ENCODE data around the gene TNN. TPM values are rescaled to one million over a fixed set of nuclear protein-coding genes. Genes with fewer than 3 reads are reported as not detected.

The TNN gene
- total RNA-seq, 1 donor from 2014 or later, result 0.08 TPM

DNA sequence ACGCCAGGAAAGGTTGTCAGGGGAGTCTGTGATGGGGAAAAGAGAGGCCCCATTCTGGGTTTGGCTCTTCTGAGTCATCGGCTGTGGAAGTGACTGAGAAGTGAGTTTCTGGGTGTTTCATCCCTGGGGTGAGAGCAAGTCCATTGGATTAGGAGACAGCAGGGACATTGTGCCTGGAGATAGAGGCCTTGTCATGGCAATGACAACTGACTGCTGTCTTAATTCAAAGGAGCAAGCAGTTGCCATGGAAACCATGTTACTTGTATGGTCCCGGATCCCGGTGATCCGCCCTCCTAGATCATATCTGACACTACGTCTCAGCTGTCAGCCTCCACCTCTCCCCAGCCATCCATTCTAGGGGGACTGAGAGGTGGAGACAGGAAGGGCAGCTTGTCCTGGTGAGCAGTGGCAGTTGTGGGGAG lies 90.5 kb downstream of the TNN start:
- intact Hi-C loops (cut with DNase I), result no loop called here
- DNase-seq (no peak), ATAC-seq (ENCODE audit: poor library complexity) (no peak)

DNA sequence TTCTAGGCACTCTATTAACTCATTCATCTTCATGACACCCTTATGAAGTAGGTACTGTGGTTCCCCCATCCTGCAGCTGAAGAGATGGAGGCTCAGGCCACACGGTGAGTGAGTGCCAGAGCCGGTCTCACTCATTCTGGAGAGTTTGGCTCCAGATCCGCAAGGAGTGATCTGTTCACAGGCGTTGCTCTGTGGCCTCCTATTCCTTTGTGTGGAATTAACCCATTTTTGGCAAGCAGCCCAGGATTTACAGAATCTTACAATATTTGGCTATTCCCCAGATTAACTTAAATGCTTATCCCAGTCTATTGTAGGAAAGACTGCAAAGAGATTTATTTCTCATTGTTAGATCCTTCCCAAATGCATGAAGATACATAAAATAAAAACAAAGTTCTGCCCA lies 95.3 kb downstream of the TNN start:
- intact Hi-C loops (cut with DNase I), result no loop called here
- DNase-seq (no peak), ATAC-seq (ENCODE audit: poor library complexity) (no peak)

DNA sequence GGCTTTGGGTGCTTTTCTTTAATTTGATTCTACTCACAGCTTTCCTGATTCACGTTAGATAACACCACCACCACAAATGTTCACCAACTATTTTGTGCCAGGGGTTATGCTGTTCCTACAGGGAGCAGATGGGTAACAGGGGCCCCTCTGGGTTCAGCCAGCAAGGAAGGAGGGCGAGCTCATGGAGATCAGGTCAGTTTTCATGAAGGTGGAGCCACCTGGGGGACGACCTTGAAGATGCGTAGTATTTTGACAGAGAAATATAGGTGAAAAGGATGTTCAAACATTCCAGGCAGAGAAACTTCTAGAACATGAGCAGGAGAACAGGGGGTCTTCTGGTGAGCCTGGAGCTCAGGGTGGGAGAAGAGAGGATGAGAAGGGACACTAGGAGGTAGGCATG lies 96.1 kb downstream of the TNN start:
- intact Hi-C loops (cut with DNase I), result no loop called here
- ATAC-seq (ENCODE audit: poor library complexity) (no peak), DNase-seq (no peak)

DNA sequence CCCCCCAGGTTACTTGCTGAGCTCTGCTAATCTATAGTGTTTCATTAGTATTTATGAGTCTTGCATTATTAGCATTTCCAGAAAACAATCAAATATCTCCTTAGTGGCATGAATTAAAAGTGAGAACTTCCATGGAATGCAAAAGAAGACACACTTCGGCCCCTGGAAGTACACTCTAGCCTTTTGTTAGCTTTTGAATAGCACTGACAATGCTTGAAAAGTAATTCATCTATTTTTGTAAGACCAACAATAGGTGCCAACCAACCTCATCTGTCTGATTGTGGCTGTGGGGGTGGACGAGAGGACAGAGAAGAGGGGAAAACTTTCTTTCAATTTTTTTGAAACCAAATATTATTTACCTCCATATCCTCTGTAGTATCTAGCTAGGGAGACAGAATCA lies 97.1 kb downstream of the TNN start:
- no peak for ATAC-seq (ENCODE audit: poor library complexity)
- DNase-seq, result no peak
- intact Hi-C loops (cut with DNase I), result no loop called here

DNA sequence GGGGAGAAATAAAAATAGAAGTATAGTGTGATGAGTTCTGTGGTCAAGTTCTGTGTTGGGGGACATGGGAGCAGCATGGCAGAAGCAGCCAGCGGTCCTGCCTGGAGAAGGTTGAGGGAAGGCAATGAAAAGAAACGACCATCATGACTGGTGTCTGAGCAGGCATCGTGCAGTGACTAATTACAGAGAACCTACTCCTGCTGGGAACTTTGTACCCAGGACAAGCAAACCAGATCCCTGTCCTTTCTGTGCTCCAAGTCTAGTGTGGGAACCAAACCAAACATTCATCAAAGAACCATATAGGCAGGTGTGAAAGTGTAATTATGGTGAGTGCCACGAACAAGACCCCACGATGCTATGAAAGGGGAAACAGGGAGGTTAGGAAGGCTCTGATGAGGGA lies 99.1 kb downstream of the TNN start:
- intact Hi-C loops (cut with DNase I), result no loop called here
- DNase-seq (no peak), ATAC-seq (ENCODE audit: poor library complexity) (no peak)

DNA sequence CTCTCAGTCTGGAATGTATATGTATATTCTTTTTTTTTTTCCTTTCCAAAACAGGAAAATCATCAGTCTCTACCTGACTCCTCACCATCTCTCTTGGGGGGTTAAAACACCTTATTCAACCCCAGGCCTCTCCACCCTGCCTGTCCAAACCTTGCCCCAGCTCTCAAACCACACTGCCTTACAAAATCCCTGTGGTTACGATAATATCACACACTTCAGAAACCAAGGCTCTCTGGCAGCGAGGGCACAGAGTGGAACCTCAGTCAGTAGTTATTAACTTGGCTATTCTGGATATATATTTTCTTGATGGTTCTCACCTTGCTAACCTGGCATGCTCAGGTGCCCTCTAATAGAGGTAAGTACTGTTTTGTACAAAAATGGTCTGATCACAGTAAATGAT lies 100.2 kb downstream of the TNN start:
- DNase-seq, result no peak
- ATAC-seq (ENCODE audit: poor library complexity), result no peak
- intact Hi-C loops (cut with DNase I), result no loop called here

DNA sequence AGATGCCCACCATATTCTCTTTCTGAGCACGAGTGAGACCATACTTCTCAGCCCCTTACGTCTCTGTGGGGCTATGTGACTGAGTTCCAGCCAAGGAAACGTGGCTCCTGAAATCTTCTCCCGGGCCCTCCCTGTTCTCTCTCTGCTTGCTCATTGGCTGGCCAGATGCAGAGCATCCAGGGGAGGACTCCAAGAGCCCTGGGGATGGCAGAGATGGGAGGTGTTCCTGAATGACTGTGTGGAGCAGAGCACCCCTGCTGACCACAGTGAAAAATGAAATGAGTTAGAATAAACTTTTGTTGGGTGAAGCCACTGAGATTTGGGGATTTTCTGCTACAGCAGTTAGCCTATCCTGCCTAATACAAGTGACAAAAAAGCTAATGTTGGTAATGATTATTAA lies 101.1 kb downstream of the TNN start:
- intact Hi-C loops (cut with DNase I), result no loop called here
- DNase-seq, result no peak
- no peak for ATAC-seq (ENCODE audit: poor library complexity)

DNA sequence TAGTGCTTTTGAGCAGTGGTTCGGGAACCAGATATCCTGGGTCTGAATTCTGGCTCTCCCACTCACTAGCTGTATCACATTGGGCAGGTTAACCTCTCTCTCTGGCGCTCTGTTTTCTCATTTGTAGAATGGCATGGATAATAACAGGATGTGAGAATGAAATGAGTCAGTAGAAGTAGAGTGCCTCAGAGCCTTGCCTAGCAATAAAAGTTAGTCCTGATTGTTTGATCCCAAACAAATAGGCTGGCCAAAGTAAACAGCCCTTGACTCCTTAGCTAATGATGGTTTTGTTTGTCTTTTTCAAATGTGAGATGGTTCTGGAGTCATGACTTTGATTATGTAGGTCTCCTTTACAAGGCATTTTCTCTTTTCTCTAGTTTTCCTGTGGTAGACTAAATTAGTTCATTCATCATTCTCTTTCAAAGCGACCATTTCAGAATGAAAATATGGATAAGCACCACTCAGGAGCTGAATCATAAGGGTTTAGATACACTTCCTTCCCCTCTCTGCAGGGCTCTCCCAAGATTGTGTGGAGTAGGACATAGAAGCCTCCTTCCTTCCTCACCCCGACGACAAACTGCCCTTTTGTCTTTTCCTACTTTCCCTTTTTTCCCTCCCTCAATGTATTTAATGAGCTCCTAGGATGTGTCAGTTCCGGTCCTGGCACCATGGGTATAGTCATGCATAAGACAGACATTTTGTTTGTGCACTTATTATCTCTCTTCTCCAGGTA lies 101.8 kb downstream of the TNN start:
- ATAC-seq (ENCODE audit: poor library complexity) (no peak), DNase-seq (no peak)
- intact Hi-C loops (cut with DNase I), result no loop called here

DNA sequence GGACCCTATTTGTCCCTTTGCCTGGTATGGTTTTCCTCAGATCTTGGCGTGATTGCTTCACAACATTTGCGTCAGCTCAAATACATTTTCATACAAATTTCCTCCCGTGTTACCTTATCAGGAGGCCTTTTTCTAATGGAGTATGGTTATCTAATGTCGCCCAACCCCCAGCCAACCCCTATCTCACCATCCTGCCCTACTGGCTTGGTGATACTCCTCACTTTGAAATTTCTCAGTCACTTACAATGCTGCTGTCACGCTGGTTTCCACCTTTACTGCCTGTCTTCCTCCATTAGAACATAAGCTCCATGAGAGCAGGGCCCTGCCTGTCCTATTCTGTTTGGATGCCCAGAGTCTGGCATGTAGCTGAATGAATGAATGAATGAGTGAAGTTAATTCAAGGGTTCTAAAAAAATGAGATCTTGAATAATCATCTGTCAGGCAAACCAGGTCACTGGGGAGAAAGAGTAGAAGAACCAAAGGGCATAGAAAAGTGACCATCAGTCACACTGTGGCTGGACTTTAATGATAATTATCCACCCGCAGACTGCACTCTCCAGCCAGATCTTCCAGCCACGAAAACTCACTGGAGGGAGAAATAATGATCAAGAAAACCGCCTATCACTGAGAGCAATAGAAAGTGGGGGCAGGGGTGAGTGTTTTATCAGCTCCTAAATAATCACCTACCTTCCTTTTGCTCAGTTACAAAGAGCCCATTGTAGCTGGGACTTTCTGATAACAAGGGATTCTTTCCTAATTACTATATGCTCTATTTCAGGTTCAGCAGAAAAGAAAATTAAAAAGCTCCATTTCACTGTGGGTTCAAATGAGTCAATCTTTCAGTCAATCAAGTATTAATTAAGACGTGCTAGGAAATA lies 103.6 kb downstream of the TNN start:
- ATAC-seq (ENCODE audit: poor library complexity), result no peak
- intact Hi-C loops (cut with DNase I), result no loop called here
- no peak for DNase-seq

DNA sequence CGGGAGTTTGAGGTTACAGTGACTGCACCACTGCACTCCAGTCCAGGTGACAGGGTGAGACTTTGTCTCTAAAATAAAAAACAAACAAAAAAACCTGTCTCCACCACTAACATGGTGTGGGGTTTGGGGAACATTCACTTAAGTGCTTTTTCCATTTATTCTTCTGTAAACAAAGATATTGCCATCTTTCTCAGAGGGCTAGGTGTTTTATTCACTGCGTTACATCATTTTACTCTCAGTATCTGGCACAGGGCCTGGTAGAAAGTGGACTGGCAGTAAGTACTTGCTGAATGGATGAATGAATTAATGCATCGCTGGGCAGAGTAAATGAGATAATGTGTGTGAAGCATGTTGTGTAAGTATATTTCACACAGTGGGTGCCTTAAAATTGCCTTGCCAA lies 104.9 kb downstream of the TNN start:
- no peak for DNase-seq
- intact Hi-C loops (cut with DNase I), result no loop called here
- ATAC-seq (ENCODE audit: poor library complexity), result no peak

DNA sequence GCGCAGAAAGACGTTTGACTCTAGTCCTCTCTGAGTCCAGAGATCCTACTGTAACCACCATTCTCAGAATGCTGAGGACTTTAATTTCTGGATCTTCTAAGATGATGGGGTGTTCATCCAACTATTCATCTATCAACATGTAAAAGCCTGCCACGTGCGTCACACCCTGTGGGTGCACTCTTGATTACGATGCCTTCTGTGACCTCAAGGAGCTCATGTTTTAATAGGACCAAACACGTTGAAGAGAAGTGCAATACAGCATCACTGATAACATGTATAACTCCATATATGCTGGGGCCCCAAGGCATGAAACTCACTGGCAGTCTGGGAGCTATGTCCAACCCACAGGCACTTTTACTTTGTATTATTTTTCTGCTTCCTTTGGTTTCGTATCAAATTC lies 105.9 kb downstream of the TNN start:
- DNase-seq (no peak), ATAC-seq (ENCODE audit: poor library complexity) (no peak)
- intact Hi-C loops (cut with DNase I), result no loop called here

DNA sequence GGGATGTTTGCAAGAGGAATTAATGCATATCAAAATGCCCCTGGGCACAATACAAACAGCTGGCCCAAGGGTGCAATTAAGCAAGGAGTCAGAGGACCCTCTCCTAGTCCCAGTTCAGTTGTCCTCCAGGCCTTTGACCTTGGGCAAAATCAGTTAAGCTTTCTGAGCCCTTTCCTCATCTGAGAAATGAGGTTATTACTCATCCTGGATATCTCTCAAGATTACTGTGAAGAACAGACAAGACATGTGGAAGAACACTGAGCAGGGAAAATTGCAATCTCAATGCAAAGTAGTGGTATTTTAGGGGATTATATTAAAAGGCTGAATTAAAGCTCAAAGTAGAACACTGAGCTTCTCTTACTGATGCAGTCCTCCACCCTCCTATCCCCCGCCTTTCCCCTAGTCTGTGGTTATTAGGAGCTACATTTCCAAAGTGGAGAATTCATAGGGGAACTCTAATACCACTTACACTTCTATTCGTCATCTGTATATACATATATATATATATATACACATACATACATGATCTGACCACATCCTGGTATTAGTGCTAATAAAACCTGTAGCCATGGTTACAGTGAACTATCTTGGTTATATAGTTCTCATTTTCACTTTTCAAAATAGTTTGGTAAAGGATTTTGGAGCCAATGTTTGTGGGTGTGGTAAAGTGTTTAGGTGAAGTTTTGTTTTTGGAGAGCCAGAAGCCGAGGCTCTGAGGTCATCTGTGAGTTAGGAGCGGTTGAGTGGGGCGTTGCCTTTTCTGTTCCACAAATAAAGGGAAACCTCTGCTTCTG lies 106.9 kb downstream of the TNN start:
- intact Hi-C loops (cut with DNase I), result no loop called here
- ATAC-seq (ENCODE audit: poor library complexity) (no peak), DNase-seq (no peak)

DNA sequence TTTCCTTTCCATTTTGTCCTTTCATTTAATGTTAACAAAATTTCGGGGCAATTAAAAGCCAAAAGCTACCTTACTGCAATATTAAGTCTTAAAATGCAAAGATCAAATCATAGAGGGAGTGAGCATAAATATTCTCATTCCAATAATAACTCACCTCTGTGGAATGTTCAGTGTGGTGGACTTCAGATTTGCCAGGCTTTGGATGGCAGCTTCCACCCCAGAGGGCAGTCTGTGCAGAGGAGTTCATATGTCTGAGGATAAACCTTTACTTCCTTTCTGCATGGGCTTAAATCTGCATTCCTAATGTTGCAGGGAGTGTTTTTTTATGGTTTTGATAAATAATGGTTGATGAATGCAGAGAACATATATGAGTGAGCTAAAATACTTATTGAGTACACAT lies 108.6 kb downstream of the TNN start:
- DNase-seq (no peak), ATAC-seq (ENCODE audit: poor library complexity) (no peak)
- intact Hi-C loops (cut with DNase I), result no loop called here

DNA sequence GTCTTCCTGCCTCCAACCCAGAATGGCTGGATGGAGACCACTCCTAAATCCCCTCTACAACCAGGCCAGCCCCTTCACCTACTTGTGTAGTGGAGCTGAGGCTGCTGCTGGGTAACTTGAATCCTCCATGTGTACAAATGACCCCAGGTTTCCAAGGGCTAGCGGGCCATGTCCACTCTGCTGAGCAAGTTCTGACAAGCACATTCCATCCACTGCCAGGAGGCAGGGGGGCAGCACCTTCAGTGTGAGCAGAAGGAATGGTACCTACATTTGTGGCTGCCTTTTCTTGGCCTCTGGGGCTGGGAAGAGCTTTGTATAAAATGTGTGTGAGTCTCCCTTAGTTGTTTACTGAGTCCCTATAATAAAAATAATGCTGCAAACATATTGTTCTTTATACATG lies 110.4 kb downstream of the TNN start:
- DNase-seq, result no peak
- ATAC-seq (ENCODE audit: poor library complexity), result no peak
- intact Hi-C loops (cut with DNase I), result no loop called here

DNA sequence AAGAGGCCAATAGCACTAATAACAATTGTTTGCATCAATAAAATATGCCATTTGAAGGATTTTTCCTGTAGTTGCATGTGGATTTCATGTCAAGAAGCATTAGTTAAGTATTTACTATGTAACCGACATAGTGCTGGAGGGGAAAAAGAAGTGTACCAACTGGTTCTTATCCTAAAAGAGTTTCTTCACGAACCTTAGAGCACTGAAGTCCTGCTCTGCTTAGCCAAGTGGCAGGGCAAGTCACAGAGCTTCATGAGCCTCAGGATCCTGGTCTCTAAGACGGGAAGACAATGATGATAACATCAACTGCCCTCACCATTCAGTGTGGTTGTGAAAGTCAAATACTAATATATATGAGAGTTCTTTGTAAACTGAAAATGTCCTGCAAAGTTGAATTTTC lies 110.8 kb downstream of the TNN start:
- no peak for ATAC-seq (ENCODE audit: poor library complexity)
- intact Hi-C loops (cut with DNase I), result no loop called here
- no peak for DNase-seq

DNA sequence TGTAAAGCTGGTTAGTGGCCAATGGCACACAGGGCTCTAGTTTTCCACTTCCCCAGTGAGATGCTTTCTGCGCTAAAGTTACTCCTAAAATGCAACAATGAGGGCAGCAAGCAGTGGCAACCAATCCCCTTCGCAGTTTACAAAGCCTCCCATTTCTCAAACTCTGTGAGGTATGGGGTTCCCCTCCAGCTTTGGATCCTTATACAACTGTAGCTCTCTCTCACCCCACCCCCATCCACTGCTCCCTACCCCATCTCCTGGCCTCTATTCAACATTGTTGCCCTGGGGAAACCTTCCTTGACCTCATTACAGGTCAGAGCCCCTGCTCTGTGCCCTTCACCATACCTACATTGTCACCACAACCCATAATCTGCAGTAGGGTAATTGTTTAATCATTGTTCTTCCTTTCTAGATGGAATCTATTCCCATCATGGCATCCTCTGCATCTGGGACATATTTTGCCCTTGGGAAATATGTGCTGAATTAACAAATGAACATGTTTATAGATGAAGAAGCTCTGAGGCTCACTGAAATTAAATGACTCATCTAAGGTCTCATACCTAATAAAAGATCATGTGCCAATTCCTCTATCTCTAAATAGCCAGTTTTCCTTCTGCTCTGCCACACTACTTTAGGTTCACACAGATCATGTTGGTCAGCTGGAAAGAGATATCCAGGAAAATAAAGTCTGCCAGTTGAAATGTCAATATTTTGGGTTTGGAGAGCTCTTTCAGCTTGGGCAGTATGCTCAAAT lies 112.4 kb downstream of the TNN start:
- intact Hi-C loops (cut with DNase I), result no loop called here
- no peak for ATAC-seq (ENCODE audit: poor library complexity)
- no peak for DNase-seq

DNA sequence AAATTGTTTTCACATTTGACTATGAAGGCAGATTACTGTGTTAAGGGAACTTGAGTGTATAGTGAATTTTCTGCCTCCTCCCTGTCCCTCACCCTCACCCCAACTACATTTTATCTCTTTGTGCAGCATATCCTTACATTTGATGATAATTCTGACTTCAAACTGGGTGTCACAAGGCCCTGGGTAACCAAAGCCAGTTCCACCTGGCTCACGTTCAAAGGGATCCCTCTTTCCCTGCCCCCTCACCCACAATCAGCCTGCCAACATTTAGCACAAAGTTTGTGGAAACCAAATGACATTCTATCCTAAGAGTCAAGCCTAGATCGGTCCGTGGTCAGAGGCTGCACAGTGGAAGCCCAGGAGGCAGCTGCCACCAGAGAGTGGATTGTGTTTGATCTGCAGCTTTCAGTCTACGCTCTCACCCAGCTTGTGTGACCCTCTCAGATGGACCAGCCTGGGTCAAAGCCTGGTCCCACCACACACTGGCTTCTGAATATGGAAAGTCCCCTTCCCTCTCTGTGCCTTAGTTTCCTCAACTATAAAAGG lies 114.6 kb downstream of the TNN start:
- intact Hi-C loops (cut with DNase I), result no loop called here
- no peak for DNase-seq
- no peak for ATAC-seq (ENCODE audit: poor library complexity)

DNA sequence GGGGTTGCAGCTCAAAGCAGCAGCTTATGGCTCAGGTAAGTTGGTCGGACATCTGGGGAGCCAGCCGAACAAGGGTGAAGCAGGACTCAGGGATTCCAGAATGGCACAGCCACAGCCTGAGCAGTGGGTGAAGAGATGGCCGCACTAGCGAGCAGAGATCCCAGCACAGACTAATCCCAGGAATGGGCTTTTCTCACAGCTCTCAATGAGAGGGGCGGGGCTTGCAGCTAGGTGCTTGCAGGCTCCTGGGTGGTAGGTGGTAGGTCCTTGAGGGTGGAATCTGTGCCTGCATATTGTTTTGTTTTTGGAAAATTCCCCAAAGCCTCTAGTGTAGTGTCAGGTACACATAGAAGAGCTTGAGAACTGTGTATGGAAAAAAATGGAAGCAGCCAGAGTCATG lies 116.0 kb downstream of the TNN start:
- ATAC-seq (ENCODE audit: poor library complexity) (no peak), DNase-seq (no peak)
- intact Hi-C loops (cut with DNase I), result no loop called here

DNA sequence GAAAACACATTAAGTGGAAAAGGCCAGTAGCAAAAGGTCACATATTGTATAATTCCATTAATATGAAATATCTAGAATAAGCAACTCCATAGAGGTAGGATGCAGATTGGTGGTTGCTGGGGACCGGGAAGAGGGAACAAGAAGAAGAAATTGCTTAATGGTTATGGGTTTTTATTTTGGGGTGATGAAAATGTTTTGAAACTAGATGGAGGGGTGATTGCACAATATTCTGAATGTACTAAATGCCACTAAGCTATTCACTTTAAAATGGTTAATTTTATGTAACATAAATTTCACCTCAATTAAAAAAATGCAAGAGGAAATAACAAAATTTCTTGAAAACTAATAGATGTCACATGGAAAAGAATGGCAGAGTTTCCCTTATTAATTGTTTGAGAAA lies 118.3 kb downstream of the TNN start:
- no peak for DNase-seq
- intact Hi-C loops (cut with DNase I), result no loop called here
- ATAC-seq (ENCODE audit: poor library complexity), result no peak
